H1 (cell line): ENCODE results near the gene THBD. TPM values are rescaled to one million over a fixed set of nuclear protein-coding genes. Genes with fewer than 3 reads are reported as not detected.

Experiments used
- ASH2L ChIP-seq: fragments of 200-600, 300-600 bp; sonication (generic); IDR thresholded peaks from one replicate; pipeline ENCODE4 v1.7.1; 2017; ENCODE audit warnings: low read length
- CBX5 ChIP-seq: fragments of 300-800, 300-1000 bp; sonication (generic); IDR thresholded peaks from 2 replicates; pipeline ENCODE4 v1.7.1; 2016; ENCODE audit warnings: antibody characterized with exemption, low read length, low read depth
- CHD7 ChIP-seq: fragments of 300-600 bp; sonication (generic); IDR thresholded peaks from 2 replicates; pipeline ENCODE4 v1.7.1; 2012; ENCODE audit warnings: low read length, moderate library complexity, mild to moderate bottlenecking, inconsistent platforms; ENCODE audit not compliant: insufficient replicate concordance
- KDM1A ChIP-seq: fragments of 200-600, 300-600 bp; sonication (generic); IDR thresholded peaks from 2 replicates; pipeline ENCODE4 v1.7.1; 2016; ENCODE audit warnings: mild to moderate bottlenecking, low read length, borderline replicate concordance
- PHF8 ChIP-seq: fragments of 200-600 bp; sonication (generic); conservative IDR thresholded peaks from 2 replicates; pipeline ENCODE4 v1.7.1; 2012; ENCODE audit warnings: low read depth, mild to moderate bottlenecking, inconsistent platforms, low read length, moderate library complexity
- POLR2AphosphoS5 ChIP-seq: IDR thresholded peaks from 2 replicates; pipeline ENCODE4 v1.6.1; 2011; ENCODE audit warnings: low read depth, low read length
- POU5F1 ChIP-seq: IDR thresholded peaks from 2 replicates; pipeline ENCODE4 v1.6.1; 2011; ENCODE audit warnings: low read depth, mild to moderate bottlenecking, low read length, moderate library complexity
- RFX5 ChIP-seq: IDR thresholded peaks from 2 replicates; pipeline ENCODE4 v1.6.1; 2011; ENCODE audit warnings: low read depth, low read length, improper control_type of control experiment, borderline replicate concordance
- RNF2 ChIP-seq: fragments of 200-900, 300-1000 bp; sonication (generic); IDR thresholded peaks from 2 replicates; pipeline ENCODE4 v1.7.1; 2016; ENCODE audit warnings: borderline replicate concordance, low read depth, mild to moderate bottlenecking, antibody characterized with exemption, low read length; ENCODE audit not compliant: poor library complexity, severe bottlenecking; ENCODE audit errors: missing control alignments
- SAP30 ChIP-seq: fragments of 300-600 bp; sonication (generic); IDR thresholded peaks from 2 replicates; pipeline ENCODE4 v1.7.1; 2012; ENCODE audit warnings: low read length, moderate library complexity, mild to moderate bottlenecking, inconsistent platforms; ENCODE audit not compliant: insufficient read depth, insufficient replicate concordance
- SIX5 ChIP-seq: IDR thresholded peaks from 2 replicates; pipeline ENCODE4 v1.6.1; 2011; ENCODE audit warnings: mild to moderate bottlenecking, low read depth, low read length
- YY1 ChIP-seq: IDR thresholded peaks from 2 replicates; pipeline ENCODE4 v1.6.1; 2011; ENCODE audit warnings: low read depth, mild to moderate bottlenecking, low read length
- polyA plus RNA-seq, 7 experiments: library from polyadenylated mRNA; depleted of rRNA in 3 of 7; stranded (reverse) in 5 of 7; unstranded in 2 of 7; fragments of >200 nt in 5 of 7; fragments of 200-250 nt in 2 of 7; gene quantifications; 1 replicate in 5 of 7; 2 replicates in 1 of 7; 4 replicates in 1 of 7; pipeline versions ENCODE4 v1.2.1 to v1.2.3, GENCODE V29; 2011 to 2013; ENCODE audit warnings: missing spikeins in 2 of 7, mixed read lengths in 2 of 7
- total RNA-seq: library from RNA; stranded (reverse); fragmentation: NEBNext Ultra II Directional; extraction: Animal tissue kit (Norgen Biotek cat#: 25700); gene quantifications from 2 replicates; pipeline ENCODE4 v1.2.1, GENCODE V29; 2021

Gene THBD
- total and polyA plus RNA-seq, 2 of the 8 experiments (the other 6 are each of a cell fraction or from before 2014, with no cell fraction given), result 0.21 to 0.43 TPM

- no peak for TF ChIP-seq CHD7
- TF ChIP-seq POU5F1, result no peak
- TF ChIP-seq POLR2AphosphoS5, result no peak
- no peak for TF ChIP-seq CBX5
- no peak for TF ChIP-seq KDM1A
- TF ChIP-seq RNF2, result no peak
- no peak for TF ChIP-seq PHF8
- TF ChIP-seq RFX5, result no peak
- no peak for TF ChIP-seq ASH2L
- no peak for TF ChIP-seq SAP30
- TF ChIP-seq SIX5, result no peak
- no peak for TF ChIP-seq YY1
These were observed 7.2 kb downstream of the THBD start (continued) for GRCh38 chr20:23042270-23042669.
